NCI-H82 treated with DMSO at 0.1 percent for 48 hours (cell line): ENCODE data around the gene WASF2.
"Not testable (repeated sequence)": the region's sequence is repeated elsewhere in the genome, so short reads cannot be mapped to it uniquely, and the experiment has no call there.

Experiments used
- DNase-seq: peaks from one replicate; lab custom pipeline; 2025; ENCODE audit not compliant: unreplicated experiment; lab: John Stamatoyannopoulos, UW

The WASF2 gene

GRCh38 chr1:27521861-27522431 is 32.0 kb upstream of the WASF2 start:
- DNase-seq, result no peak

DNA sequence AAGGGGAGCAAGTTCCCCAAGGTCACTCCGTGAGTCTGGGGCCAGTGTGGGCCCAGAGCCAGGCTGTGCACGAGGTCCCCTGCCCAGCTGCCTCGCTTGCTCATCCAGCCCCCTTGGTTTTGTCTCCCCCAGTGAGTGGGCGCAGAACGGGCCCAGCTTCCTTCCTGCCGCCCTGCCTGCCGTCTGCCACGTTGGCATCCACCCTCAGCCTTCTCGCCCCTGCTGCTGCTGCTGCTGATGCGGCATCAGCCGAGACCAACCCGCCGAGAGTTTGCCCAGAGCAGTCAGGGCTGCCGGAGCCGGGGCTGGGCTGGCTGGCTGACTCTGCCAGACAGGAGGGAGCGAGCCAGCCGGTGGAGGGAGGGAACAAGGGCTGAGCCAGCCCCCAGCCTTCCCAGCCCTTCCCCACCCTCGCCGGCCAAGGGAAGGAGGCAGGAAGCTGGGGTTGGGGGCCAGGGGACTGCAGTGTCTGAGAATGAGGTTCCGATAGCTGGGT is 31.4 kb upstream of the WASF2 start:
- DNase-seq, result no peak

DNA sequence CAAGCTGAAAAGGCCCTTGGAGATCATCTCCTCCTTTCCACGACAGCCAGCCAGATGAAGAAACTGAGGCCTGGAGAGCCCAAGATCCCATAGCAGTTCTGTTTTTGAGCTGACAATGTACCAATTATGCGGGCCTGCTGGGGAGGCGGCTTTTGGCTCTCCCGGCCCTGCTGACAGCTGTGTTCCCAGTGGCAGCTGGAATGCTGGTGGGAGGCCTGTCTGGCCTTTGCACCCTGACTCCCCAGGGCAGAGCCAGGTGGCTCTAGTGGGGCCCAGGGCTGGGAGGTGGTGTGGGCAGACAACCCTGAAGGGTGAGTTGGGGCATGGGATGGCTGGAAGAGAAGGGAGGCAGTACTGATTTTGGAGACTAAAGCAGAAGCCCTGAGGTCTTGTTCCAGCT is 30.7 kb upstream of the WASF2 start:
- no peak for DNase-seq

GRCh38 chr1:27519331-27520258 is 29.6 kb upstream of the WASF2 start:
- no peak for DNase-seq

DNA sequence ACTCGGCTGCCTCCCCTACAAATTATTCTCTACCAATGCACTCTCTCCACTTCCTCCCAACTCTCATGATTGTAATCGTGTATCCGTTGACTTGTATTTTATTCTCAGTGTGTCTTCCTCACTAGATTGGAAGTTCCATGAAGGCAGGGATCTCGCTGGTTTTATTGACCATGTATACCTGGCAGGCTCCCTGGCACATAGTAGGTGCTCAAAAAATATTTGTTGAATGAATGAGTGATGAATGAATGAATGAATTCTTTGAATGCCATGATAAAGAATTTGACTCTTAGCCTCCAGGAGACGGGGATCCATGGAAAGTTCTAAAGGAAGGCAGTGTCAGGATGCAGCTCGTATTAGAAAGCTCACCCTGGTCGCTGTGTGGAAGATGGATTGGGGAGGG is 28.8 kb upstream of the WASF2 start:
- no peak for DNase-seq

GRCh38 chr1:27517907-27518718 is 28.1 kb upstream of the WASF2 start:
- no peak for DNase-seq

- no peak for DNase-seq
Measured at GRCh38 chr1:27517301-27517700, 27.3 kb upstream of the WASF2 start.

DNA sequence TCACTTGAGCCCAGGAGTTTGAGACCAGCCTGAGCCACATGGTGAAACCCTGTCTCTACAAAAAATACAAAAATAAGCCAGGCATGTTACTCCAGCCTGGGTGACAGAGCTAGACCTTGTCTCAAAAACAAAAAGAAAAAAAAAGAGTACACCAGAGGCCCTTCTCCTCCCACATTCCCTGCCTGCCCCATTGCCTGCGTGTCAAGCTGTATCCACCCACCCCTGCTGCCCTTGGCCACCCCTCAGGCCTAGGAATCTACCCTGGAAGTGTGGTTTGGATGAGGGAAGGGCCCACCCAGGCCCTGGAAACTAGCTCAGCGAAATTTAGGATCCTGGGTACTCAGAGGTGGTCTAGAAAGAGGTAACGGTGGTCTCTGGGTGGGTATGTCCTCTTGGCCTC is 25.7 kb upstream of the WASF2 start:
- no peak for DNase-seq

DNA sequence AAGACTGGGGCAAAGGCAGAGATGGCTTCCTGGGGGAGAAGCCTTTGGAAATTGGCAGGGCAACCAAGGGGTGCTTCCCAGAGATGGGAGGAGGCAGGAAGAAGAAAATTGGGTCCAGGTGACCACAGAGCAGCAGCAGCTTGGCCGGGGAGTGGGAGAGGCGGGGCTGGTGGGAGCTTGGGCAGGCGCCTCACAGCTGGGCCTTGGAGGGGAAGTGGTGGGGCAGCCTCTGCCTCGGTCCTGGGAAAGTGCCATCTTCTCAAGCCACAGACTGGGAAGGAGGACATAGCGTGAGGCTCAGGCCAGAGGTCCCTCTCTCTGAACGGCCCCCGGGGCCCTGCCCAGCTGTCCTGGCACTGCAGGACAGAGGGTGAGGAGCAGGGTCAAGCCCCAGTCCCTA is 24.0 kb upstream of the WASF2 start:
- DNase-seq, result no peak

DNA sequence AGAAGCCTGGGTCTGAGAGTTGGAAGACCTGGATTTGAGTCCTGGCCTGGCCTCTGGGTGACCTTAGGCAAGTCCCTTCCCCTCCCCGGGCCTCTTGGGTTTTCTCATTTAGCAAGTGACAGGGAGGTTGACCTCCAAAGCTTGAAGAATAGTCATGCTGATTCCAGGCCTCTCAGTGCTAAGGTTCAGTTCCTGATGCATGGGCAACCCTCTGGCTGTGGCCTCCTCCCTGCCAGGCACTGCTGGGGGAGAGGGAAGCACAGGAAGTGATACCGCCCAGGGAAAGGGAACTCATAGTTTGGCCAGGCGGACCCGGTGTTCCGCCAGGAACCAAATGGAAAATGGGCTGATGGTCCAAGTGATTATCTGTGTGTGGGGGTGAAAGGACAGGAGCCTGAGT is 23.6 kb upstream of the WASF2 start:
- DNase-seq, result no peak

GRCh38 chr1:27509127-27510080 is 19.4 kb upstream of the WASF2 start:
- DNase-seq, result no peak

- no peak for DNase-seq
Measured at GRCh38 chr1:27507960-27508665, 18.1 kb upstream of the WASF2 start.

- DNase-seq, result no peak
Measured at GRCh38 chr1:27506703-27507102, 16.7 kb upstream of the WASF2 start.

DNA sequence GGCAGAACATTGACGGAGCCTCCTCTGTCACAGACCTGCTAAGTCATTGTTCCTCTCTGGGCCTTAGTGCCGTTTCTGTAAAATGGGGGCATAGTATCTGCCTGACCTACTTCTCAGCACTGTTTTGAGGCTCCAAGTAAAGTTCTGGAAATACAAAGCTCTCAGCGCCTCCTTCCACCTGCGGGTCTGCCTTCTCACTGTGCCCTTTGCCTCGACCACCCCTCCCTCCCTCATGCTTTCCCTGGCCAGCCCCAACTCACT is 15.4 kb upstream of the WASF2 start:
- DNase-seq, result no peak

- DNase-seq, result no peak
Measured at GRCh38 chr1:27504588-27505419, 14.8 kb upstream of the WASF2 start.

DNA sequence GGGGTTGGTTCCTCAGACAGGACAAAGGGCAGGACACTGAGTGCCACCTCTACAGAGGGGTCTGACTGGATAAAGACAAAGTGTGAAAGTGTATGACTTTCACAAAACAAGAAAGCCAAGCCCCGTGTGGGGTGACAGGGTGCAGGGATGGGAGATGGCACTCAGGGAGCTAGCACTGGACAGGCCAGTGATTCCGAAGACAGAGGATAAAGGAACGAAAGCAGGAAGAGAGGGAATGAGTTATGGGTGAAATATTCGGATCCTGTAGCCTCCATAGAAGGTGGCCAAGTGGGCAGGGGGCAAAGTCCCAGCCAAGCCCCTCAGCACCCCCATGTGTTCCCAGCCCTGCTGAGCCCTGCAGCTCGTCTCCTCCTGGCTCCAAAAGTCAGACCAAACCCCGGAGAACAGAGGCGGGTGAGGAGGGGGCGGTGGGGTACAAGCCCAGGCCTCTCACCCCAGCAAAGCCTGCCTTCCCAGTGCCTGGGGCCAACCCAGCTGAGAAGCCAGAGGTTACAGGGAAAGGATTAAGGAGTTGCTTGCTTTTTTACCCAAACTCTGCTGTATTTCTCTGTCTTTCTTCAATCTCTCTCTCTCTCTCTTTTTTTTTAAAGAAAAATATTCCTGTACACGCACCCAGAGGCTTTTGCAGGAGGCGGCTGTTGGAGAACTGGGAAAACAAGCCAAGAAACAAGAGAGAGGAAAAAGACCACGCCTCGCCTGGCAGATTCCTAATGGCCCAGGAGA is 14.0 kb upstream of the WASF2 start:
- DNase-seq, result no peak

- no peak for DNase-seq
Measured at GRCh38 chr1:27503033-27503432, 13.1 kb upstream of the WASF2 start.

DNA sequence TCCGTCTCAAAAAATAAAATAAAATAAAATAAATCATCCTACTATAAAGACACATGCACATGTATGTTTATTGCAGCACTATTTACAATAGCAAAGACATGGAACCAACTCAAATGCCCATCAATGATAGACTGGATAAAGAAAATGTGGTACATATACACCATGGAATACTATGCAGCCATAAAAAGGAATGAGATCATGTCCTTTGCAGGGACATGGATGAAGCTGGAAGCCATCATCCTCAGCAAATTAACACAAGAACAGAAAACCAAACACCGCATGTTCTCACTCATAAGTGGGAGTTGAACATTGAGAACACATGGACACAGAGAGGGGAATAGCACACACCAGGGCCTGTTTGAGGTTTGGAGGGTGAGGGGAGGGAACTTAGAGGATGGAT is 11.2 kb upstream of the WASF2 start:
- DNase-seq, result not testable (repeated sequence)

- no peak for DNase-seq
Measured at GRCh38 chr1:27499142-27499541, 9.2 kb upstream of the WASF2 start.
